22Rv1 (cell line): ENCODE measurements around the gene NFIX.

ENCODE experiments used
- CTCF ChIP-seq: fragments of 450-650 bp; IDR thresholded peaks from 2 replicates; pipeline ENCODE4 v1.5.1; 2017; ENCODE audit warnings: mild to moderate bottlenecking
- ZFX ChIP-seq: fragments of 450-650 bp; IDR thresholded peaks from 2 replicates; pipeline ENCODE4 v1.6.1; 2017; ENCODE audit warnings: antibody characterized with exemption, borderline replicate concordance

GRCh38 chr19:13102416-13102665 is 107.1 kb downstream of the NFIX start:
- TF ChIP-seq CTCF = no peak
- TF ChIP-seq ZFX = no peak
